ENCODE data around the gene DOK5.
A peak's percentile ranks its signal among the peaks of the same experiment; 100 is the strongest.

DOK5 gene

DNA sequence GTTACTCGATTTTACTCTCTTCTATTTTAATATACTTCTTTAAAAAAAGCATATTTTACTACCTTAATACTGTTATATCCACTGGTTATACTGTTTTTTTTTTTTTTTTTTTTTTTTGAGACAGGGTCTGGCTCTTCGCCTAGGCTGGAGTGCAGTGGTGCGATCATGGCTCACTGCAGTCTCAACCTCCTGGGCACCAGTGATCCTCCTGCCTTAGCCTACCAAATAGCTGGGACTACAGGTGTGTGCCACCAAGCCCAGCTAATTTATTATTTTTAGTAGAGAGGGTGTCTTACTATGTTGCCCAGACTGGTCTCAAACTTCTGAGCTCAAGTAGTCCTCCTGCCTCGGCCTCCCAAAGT lies 170.7 kb downstream of the DOK5 start:
- Histone ChIP-seq H3K4me1 (ENCODE audit: control insufficient read depth, low read length) (no peaks in the 10 kb centered on the region), H3K27ac (ENCODE audit: low read depth, low read length) (no peak overlapping the region), H3K4me2 (ENCODE audit: low read length) (no peak overlapping the region), H3K9me3 (ENCODE audit: control insufficient read depth, insufficient read depth, low read length) (no peaks in the 10 kb centered on the region), H3K27me3 (ENCODE audit: control insufficient read depth, low read length) (no peaks in the 10 kb centered on the region), H3K79me2 (ENCODE audit: control insufficient read depth, low read length) (no peaks in the 10 kb centered on the region), H3K4me3 (ENCODE audit: low read length) (no peak overlapping the region), H4K20me1 (ENCODE audit: control insufficient read depth, insufficient read depth, low read depth, low read length) (no peaks in the 10 kb centered on the region), H3K36me3 (ENCODE audit: control insufficient read depth, low read length) (no peaks in the 10 kb centered on the region), H3K9me2 (replicated peaks; ENCODE audit: control insufficient read depth, low read length) (no peaks in the 10 kb centered on the region), H3F3A (ENCODE audit: control insufficient read depth, insufficient read depth) (no peaks in the 10 kb centered on the region)
- TF ChIP-seq, protein P1, sequence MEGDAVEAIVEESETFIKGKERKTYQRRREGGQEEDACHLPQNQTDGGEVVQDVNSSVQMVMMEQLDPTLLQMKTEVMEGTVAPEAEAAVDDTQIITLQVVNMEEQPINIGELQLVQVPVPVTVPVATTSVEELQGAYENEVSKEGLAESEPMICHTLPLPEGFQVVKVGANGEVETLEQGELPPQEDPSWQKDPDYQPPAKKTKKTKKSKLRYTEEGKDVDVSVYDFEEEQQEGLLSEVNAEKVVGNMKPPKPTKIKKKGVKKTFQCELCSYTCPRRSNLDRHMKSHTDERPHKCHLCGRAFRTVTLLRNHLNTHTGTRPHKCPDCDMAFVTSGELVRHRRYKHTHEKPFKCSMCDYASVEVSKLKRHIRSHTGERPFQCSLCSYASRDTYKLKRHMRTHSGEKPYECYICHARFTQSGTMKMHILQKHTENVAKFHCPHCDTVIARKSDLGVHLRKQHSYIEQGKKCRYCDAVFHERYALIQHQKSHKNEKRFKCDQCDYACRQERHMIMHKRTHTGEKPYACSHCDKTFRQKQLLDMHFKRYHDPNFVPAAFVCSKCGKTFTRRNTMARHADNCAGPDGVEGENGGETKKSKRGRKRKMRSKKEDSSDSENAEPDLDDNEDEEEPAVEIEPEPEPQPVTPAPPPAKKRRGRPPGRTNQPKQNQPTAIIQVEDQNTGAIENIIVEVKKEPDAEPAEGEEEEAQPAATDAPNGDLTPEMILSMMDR (IDR thresholded peaks at IDR 0.05; ENCODE audit: low read depth, low read length, poor library complexity, severe bottlenecking) = no peak
- TF ChIP-seq EZH2phosphoT487 (IDR thresholded peaks at IDR 0.05; ENCODE audit: borderline replicate concordance, low read length) = no peak

DNA sequence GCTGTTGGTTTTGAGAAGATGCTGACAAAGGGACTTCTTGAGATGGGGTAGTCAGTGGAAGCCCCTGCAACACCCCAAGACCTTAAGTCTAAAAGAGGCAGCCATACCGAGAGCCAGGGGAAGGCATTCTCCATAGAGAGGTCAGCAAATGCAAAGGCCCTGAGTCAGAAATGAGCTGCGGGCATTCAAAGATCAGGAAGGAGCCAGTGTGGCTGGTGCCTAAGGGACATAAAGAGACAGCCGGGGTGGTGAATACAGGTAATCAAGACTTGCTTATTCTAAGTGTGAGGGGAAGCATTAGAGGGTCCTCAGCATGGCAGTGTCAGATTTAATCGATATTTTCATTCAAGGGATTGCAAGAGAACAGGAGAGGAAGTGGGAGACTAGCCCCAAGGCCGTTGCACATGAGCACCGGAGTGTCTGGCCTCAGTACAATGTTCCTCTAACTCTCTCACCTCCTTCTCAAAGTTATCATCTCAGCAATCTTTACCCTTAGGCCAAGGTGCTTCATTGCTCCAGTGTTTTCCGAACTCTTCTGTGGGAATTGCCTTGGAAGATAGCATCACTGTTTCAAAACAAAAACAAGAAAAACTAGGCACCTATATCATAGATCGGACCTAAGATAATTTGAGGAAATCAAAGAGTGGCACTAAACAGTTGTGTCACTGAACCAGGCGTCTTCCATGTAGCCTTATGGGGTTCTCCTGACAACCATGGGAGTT lies 173.2 kb downstream of the DOK5 start:
- Histone ChIP-seq H3K9me3 (ENCODE audit: control insufficient read depth, insufficient read depth, low read length) (no peaks in the 10 kb centered on the region), H3K9me2 (replicated peaks; ENCODE audit: control insufficient read depth, low read length) (no peaks in the 10 kb centered on the region), H3K4me3 (ENCODE audit: low read length) (no peak overlapping the region), H3K36me3 (ENCODE audit: control insufficient read depth, low read length) (no peaks in the 10 kb centered on the region), H3K4me1 (ENCODE audit: control insufficient read depth, low read length) (no peaks in the 10 kb centered on the region), H4K20me1 (ENCODE audit: control insufficient read depth, insufficient read depth, low read depth, low read length) (no peaks in the 10 kb centered on the region), H3K79me2 (ENCODE audit: control insufficient read depth, low read length) (no peaks in the 10 kb centered on the region), H3K4me2 (ENCODE audit: low read length) (no peak overlapping the region), H3K27ac (ENCODE audit: low read depth, low read length) (no peak overlapping the region), H3F3A (ENCODE audit: control insufficient read depth, insufficient read depth) (no peaks in the 10 kb centered on the region), H3K27me3 (ENCODE audit: control insufficient read depth, low read length) (no peaks in the 10 kb centered on the region)
- TF ChIP-seq EZH2phosphoT487 (IDR thresholded peaks at IDR 0.05; ENCODE audit: borderline replicate concordance, low read length) = no peak
- TF ChIP-seq, protein P1 (IDR thresholded peaks at IDR 0.05; ENCODE audit: low read depth, low read length, poor library complexity, severe bottlenecking) = no peak

DNA sequence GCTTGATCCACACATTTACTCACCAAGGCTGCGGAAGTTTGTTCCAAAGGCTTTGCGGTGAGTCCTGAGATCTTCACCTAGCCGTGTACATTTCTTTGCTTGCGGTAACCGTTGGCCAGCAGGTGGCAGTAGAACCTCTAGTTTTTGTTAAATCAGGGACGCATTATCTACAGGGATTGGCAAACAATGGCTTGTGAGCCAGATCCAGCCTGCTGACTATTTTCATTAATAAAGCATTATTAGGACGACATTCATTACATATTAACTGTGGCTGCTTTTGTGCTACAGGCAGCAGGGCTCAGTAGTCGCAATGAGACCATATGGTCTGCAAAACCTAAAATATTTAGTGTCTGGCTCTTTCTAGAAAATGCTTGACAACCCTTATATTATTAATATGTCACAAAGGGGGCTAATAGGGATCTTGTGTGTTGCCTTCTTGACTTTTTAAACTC lies 174.1 kb downstream of the DOK5 start:
- no peaks in the 10 kb centered on the region for H3F3A ChIP-seq (ENCODE audit: control insufficient read depth, insufficient read depth)
- H3K27me3 ChIP-seq (ENCODE audit: control insufficient read depth, low read length) = no peaks in the 10 kb centered on the region
- TF ChIP-seq, protein P1 (IDR thresholded peaks at IDR 0.05; ENCODE audit: low read depth, low read length, poor library complexity, severe bottlenecking) = peak; percentile 84
- TF ChIP-seq EZH2phosphoT487 (IDR thresholded peaks at IDR 0.05; ENCODE audit: borderline replicate concordance, low read length) = no peak
- no peaks in the 10 kb centered on the region for H3K79me2 ChIP-seq (ENCODE audit: control insufficient read depth, low read length)
- H3K4me3 ChIP-seq (ENCODE audit: low read length) = no peak overlapping the region
- H3K27ac ChIP-seq (ENCODE audit: low read depth, low read length) = no peak overlapping the region
- no peaks in the 10 kb centered on the region for H3K9me2 ChIP-seq (replicated peaks; ENCODE audit: control insufficient read depth, low read length)
- no peaks in the 10 kb centered on the region for H3K9me3 ChIP-seq (ENCODE audit: control insufficient read depth, insufficient read depth, low read length)
- H4K20me1 ChIP-seq (ENCODE audit: control insufficient read depth, insufficient read depth, low read depth, low read length) = no peaks in the 10 kb centered on the region
- H3K4me2 ChIP-seq (ENCODE audit: low read length) = no peak overlapping the region
- H3K4me1 ChIP-seq (ENCODE audit: control insufficient read depth, low read length) = no peaks in the 10 kb centered on the region
- H3K36me3 ChIP-seq (ENCODE audit: control insufficient read depth, low read length) = no peaks in the 10 kb centered on the region

All from DOHH2 (cell line).